DMS 273 (cell line): ENCODE data around the gene PIWIL1.

Source experiments
- DNase-seq: peaks from one replicate; lab custom pipeline; 2025; ENCODE audit not compliant: unreplicated experiment; lab: John Stamatoyannopoulos, UW

PIWIL1 gene

DNA sequence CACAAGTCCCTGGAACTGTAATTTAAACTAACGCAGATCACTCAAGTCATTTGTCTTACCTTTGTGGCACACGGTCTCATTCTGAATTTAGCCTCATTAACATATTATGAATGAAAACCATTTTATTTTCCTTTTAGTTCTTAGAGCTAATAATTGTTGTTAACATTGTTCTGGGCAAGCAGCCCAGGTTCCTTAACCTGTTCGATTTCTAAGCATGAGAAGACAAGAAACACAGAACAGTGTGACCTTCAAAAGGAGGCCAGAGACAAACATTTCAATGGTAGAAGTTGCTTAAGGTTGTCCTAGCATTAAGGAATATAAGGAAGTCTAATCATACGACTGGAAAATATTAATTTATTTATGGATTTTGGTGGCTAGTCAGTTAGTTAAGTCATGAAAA is 35.2 kb downstream of the PIWIL1 start:
- DNase-seq: no peak

DNA sequence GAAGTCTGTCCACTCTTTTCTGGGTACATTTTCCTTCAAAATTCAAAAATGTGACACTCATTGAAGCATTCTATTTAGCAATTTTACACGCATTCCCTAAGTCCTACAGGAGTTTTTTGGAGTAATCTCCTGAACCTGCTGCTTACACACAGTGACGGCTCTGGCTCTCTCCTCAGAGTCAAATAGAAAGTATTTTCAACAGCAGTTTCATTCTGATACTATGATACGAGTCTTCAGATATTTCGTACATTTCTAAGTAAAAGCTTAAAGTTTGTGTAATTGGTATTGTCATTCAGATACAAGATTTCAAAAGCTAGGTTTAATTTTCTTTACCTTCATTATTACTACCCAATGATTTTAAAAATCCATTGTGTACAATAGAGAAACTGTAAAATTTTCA is 36.4 kb downstream of the PIWIL1 start:
- DNase-seq: no peak

DNA sequence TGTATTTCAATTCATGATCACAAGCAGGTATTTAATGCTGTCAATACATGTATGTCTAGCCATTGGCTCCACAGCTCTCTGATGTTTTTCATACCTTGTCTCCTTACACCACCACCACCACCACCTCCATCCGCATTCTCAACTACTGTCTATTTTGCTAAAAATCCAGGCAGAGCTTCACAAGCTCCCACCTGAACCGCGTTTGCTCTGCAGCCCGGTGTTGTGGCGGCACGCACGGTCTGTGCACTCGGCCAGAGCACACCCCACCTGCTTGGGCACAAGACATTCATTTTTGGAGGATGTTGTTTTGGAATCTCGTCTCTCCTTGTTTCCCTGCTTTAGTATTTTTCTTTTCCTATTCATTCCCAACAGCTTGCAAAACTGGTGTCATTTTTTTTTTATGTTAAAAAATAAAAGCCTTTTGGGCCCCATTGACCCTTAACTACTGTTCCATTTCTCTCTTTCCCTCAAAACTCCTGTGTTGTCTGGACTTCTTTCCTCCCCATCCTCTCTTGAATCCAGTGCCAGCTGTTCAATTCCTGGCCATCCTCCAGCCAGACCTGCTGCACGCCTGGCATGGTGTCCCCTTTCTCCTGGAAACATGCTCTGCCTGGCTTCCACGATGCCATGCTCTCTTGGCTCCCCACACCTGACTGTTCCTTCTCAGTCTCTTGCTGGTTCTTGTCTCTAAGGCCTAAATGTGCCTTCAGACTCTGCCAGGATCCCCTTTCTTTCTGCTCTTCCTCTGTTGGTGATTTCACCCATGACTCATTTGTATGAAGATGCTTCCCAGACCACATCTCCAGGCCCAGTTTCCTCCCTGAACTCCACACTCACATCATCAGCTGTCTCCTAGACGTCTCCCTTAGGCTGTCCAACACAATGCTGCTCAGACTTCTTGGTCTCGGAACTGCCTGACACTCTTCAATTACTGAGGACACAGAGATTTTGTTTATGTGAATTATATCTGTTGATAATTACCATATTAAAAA is 37.9 kb downstream of the PIWIL1 start:
- peak; percentile 58 for DNase-seq

DNA sequence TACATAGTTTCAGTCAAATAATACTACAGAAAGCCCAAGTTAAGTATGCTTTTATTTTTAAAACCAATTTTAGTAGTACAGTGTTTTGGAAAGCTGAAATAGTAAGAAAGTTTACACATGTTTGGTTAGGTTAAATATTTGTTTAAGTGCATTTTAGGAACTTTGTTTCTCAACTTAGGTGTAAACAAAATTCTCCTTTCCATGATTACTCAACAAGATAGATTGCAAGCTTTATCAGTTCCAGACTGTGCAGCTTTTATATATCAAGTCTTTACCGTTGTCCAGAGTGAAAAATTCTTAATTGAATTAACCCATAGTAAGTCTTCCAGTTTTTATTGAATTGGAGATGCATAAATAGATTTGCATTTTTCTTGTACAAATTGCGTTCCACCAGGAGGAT is 45.1 kb downstream of the PIWIL1 start:
- DNase-seq: no peak

DNA sequence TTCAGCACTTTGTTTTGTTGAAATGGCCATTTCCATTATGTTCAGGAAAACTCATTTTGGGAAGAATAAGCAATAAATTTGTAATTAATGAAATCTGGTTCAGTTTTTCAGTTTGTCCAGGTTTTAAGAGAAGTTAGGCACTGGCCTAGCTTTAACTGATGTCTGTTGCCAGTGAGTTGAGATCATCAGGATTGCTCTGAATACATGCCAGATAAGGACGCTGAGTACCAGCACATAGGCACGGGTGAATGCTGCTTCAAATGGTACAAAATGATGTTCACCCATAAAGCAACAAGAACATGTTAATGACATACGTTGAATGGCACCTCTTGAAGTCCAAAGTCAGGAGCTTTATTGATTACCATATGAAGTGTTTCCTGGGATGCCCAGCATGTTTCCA is 46.5 kb downstream of the PIWIL1 start:
- DNase-seq: no peak

DNA sequence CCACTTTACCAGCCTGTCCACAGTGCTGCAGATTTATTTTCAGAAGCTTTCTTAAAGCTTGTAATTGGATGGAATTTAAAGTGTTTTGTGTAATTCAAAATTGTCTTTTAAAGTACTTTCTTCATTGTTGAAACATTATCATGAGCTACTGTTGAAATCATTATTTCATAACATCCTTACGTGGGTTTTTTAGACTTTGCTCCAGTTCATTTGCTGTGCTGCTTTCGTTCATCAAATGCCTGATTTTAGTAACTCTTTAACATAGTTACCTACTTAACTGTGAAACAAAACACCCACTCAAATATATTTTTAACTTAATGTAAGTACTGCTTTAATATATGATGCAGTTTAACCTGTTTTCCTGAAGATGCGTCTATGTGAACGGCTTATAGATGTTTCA is 47.5 kb downstream of the PIWIL1 start:
- DNase-seq: no peak

DNA sequence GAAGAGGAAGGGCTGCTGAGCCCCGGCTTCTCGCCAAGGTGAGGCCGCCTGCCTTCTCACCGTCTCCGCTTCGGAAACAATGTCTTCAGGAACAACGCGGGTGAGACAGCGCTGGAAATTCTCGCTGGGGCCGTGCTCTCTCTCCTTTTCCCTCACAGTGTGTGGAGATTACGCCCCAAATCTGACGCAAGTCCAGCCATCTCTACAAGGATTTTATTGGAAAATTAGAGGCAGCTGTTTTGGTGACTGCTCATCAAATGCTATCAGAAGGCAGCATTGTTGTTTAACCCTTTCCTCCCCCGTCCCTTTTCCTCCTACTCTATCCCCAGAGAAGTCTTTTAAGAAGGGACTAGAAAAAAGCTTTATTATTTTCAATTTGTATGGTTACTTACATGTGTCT is 53.5 kb downstream of the PIWIL1 start:
- no peak for DNase-seq

DNA sequence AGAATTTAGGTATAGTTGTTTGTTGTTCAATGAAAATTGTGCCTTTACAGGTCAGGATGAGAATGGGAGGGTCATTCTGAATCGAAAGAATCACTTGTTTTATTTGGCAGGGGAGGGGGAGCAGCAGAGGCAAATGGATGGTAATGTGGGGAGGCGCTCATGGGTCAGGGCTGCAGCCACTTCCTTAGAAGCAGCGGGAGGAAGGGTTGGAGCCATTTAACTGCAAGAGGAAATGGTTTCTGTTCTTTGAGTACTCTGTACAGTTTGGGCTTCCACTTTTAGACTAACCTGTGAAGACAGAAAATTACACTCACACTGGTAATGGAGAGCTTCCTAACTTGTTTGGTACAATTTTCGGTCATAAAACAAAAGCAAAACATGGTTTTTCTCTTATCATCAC is 57.2 kb downstream of the PIWIL1 start:
- DNase-seq: no peak

DNA sequence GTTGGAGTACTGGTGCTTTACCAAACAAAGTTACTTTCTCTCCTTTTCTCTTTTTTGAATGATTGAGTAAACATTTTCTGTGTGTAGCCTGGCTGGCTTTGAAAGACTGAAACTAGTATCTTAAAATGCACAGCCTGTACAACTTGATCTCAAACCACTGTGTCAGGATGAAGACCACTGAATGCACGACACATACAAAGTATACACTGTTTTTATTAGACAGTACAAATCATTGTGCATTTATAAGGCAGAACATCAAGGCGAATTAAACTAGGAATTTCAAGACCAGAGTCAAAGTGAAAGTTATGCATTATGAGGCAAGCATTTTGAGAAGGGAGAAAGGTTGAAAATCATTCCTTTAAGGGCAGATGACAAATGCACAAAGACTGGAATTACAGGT is 59.0 kb downstream of the PIWIL1 start:
- DNase-seq: no peak

DNA sequence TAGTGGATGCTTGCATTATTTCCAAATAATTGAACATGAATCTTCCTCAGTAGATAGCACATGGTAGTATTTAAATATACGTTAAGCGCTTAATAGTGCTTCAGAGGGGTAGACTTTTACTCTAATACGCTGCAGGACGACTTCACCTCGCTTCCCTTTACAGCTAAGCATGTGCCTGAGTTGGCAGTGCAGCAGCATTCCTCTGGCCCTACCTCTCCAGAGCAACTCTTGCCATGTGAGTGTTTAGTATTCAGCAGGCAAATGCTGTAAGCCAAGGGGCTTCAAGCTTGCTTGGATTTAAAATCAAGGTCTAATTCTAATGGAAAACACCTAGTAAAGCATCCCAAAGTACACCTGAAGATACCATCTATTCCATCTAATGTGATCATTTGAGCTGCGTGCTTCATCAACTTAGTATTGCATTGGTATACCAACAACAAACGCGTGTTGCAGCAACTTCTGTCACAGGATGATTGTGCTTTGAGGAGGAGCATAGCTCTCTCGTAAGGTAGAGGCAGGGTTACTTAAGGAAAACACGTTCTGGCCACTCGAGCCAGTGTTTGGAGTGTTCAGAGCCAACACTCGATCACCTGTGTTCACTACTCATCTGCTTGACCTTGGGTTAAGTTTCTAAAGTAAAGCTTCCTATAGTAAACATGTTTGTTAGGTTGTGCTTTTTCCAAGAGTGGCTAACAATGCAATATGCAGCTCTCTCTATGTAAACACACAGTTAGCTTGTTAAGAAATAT is 60.6 kb downstream of the PIWIL1 start:
- DNase-seq: no peak

DNA sequence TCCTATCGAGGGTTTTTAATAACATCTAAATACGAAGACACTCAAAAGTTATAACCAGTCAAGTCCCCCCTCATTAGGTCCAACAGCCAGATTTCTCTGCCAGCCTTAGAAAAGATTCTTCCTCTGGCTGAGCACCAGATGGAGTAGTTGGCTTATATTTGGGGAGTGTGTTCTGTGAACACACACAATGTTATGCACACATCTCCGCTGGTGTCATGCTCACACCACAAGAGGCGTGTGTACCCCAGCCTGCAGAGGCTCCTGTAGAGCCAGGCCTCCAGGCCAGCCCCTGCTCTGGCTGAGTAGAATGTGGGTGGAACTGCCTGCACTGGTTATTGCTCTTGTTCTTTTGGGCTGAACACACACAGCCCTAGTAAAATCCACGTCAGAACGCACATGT is 64.0 kb downstream of the PIWIL1 start:
- DNase-seq: peak; percentile 35

DNA sequence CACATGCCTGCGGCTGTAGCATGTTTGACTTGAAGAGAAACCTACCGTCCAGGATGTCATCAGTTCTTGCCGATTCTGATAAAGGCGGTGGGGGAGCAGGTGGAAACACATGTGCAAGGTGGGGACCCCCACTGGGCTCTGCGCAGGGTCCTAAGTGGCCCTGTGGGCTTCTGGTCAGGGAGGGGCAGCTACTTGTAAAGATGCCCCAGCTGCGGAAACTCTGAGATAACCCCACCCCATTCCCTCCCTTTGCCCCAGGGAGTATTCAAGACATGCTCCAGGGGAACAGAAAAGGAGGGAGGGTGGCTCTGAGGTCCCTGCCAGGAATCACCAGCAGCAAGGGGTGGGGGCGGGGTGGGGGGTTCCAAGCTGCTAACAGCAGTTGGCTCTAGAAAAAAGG is 67.6 kb downstream of the PIWIL1 start:
- DNase-seq: no peak

DNA sequence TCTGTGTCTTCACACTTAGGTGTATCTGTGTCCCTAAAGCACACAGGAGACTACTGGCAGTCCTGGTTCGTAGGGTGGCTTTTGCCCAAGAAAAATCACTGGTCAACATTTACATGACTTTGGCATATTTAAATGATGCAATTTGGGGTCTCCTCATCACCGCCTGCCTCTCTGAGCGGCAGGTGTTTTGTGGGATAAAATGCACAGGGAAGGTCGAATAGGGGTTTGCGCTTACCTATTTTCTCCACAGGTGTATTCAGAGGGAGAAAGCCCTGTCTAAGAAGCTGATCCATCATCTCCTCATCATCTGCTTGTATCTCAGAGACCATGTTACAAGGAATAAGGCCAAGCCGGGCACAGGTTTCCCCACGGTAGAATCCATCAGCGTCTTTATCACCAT is 74.7 kb downstream of the PIWIL1 start:
- no peak for DNase-seq

DNA sequence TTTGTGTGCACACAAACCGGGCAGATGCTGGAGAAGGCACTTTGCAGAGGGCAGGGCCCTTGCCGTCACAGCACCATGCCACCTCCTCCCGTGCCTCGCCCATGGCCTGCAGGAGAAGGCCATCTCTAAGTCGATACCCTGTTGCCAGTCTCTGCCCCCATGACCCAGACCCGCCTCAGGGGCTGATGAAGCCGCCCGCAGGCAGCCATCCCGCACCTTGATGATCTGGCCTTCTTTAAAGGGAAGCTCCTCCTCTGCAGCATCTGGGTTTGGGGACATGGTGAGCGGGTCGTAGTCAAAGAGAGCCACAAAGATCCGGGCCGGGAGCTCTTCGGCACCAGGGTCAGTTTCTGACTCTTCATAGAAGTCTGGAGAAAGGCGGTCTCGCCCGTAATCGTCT is 76.2 kb downstream of the PIWIL1 start:
- DNase-seq: no peak

DNA sequence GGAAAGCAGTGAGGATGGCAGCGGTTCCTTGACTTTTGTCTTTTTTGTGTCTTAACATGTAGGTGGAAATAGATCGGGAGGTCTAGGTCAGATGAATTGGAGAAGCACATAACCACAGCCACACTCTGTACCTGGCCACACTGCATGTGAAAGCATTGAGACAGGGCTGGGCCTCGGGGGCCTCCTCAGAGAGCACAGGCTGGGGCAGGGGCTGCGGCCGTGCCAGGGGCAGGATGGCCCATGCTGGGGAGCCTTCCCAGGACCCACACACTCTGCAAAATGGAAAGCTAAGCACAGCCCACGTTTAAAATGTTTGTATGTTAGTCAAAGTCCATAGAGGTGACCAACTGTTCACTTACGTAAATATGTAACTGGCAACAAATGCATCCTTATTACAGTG is 76.7 kb downstream of the PIWIL1 start:
- no peak for DNase-seq

DNA sequence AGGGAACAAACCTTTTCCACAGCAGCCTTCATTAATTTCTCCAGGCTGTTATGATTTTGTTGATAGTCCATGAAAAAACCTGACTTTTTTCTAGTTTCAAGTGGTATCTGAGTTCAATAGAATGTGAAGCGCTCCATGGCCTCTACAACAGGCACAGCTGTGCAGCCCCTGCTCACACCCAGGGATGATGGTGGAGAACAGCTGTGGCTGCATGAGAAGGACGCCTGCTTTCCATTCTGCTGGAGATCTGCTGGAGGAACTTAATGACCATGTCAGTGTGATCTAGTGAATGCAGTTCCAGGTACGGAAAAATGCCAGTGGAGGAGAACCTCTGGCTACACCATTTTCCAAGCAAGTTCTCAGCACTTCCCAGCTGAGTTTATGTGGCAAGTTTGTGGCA is 80.6 kb downstream of the PIWIL1 start:
- DNase-seq: no peak

DNA sequence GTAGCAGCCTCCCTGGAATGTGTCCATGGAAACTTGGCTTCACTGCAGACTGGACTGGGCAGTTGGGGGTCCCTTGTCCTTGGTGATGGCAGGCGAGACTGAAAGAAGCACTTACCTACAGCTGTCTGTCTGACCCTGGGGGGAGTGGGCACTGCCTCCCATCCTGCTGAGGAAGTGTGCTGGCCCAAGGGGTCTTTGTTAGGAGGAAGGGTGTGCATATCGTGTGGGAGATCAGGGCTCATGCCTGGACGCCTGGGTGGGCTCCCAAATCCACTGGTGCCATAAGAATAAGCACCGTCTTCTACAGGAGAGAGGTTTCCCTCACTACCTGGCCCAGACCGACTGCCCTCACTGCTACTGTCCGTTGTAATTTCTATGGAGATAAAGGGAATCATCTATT is 81.4 kb downstream of the PIWIL1 start:
- no peak for DNase-seq

DNA sequence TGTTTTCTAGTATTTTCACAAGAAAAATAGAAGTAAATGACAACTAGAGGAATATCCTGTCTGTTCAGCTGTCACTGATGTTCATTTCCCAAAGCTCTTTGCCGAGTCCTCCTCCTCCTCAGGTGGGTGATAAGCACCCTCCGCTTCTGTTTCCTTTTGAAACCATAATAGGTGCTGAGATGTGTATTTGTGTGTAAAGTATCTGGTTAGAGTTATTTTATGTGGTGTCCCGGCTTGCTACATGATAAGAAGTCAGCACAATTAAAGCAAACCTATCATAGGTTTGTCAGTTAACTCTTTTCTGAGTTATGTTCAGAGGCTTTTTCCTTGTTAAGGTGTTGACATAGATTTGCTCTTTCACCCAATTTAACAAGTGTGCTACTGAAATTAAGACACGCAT is 82.4 kb downstream of the PIWIL1 start:
- DNase-seq: no peak

DNA sequence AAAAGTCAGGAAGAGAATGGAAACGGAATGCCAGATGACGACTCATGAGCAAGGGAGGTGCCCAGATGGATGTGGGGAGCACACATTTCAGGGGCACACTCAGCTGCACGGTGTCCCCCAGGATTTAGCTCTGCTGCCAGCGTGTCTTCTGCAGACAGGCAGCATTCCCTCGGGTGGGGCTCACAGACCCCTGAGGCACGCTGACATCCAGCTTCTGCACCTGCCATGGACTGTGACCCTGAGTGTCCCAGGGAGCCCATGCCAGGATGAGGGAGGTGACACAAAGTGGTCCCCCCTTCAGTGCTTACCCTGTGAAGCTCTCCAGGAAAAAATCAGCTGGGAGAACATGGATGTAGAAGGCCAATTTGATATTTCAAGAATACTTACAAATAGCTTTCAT is 84.2 kb downstream of the PIWIL1 start:
- DNase-seq: no peak
